A673 (cell line): ENCODE results near the gene AGMO. TPM values are rescaled to one million over a fixed set of nuclear protein-coding genes. Genes with fewer than 3 reads are reported as not detected.

Source experiments
- BruUV-seq: library from RNA; stranded (reverse); fragments of 400-500 nt; replicated peaks from 2 replicates; lab custom pipeline; 2021; lab: Mats Ljungman, UMichigan
- CTCF ChIA-PET: fragments of 300-600 bp; sonication (Branson Sonifier 250); formaldehyde crosslinking; loops from one replicate; lab custom pipeline; 2022; ENCODE audit warnings: antibody characterized with exemption; lab: Charles Lee
- POLR2A ChIA-PET: fragments of 300-600 bp; sonication (Branson Sonifier 250); formaldehyde crosslinking; loops from one replicate; lab custom pipeline; 2022; ENCODE audit warnings: antibody characterized with exemption; ENCODE audit not compliant: low non-redundant PET; lab: Charles Lee
- DNase-seq: peaks from one replicate; pipeline ENCODE4 v3.0.0-alpha.2; 2015; ENCODE audit warnings: low spot score
- H3K27ac ChIP-seq: fragments of 200-600 bp; sonication (generic); 2 replicates; pipeline ENCODE4 v1.5.1; 2016; ENCODE audit warnings: mixed run types, low read depth, mild to moderate bottlenecking, mixed read lengths, antibody characterized with exemption, low read length; ENCODE audit not compliant: poor library complexity, severe bottlenecking
- H3K27me3 ChIP-seq: fragments of 200-600 bp; sonication (generic); replicated peaks from 2 replicates; pipeline ENCODE4 v1.6.1; 2017; ENCODE audit warnings: mixed run types, low read depth, mild to moderate bottlenecking, mixed read lengths, antibody characterized with exemption, low read length; ENCODE audit not compliant: insufficient read depth, poor library complexity
- H3K36me3 ChIP-seq: fragments of 200-600 bp; sonication (generic); 2 replicates; pipeline ENCODE4 v1.6.1; 2016; ENCODE audit warnings: mixed run types, mild to moderate bottlenecking, mixed read lengths, antibody characterized with exemption, low read length; ENCODE audit not compliant: insufficient read depth, poor library complexity, severe bottlenecking
- H3K4me1 ChIP-seq: fragments of 200-600 bp; sonication (generic); 2 replicates; pipeline ENCODE4 v1.6.1; 2017; ENCODE audit warnings: mixed run types, mild to moderate bottlenecking, mixed read lengths, antibody characterized with exemption, low read length; ENCODE audit not compliant: insufficient read depth, poor library complexity, severe bottlenecking
- H3K4me3 ChIP-seq: fragments of 200-600 bp; sonication (generic); 2 replicates; pipeline ENCODE4 v1.5.1; 2016; ENCODE audit warnings: low read depth, mixed run types, mild to moderate bottlenecking, mixed read lengths, low read length; ENCODE audit not compliant: poor library complexity, severe bottlenecking
- H3K9me3 ChIP-seq: fragments of 200-600 bp; sonication (generic); 2 replicates; pipeline ENCODE4 v1.6.1; 2016; ENCODE audit warnings: mixed run types, low read depth, mild to moderate bottlenecking, mixed read lengths, antibody characterized with exemption, low read length; ENCODE audit not compliant: poor library complexity, severe bottlenecking
- CTCF ChIP-seq: fragments of 300-800, 200-600 bp; sonication (generic); conservative IDR thresholded peaks from 2 replicates; pipeline ENCODE4 v1.5.1; 2017; ENCODE audit warnings: low read depth, mild to moderate bottlenecking, antibody characterized with exemption, low read length, moderate library complexity, mixed read lengths
- EZH2 ChIP-seq: fragments of 200-600 bp; sonication (generic); IDR thresholded peaks from 2 replicates; pipeline ENCODE4 v1.6.1; 2017; ENCODE audit warnings: borderline replicate concordance, low read depth, mild to moderate bottlenecking, mixed read lengths, antibody characterized with exemption, low read length; ENCODE audit not compliant: poor library complexity, severe bottlenecking
- intact Hi-C: fragments of 100-400 bp; cut with micrococcal nuclease; formaldehyde crosslinking; loops from one replicate; pipeline ENCODE4 v1.10.0; 2022; ENCODE audit not compliant: unreplicated experiment
- total RNA-seq: library from RNA; stranded (reverse); gene quantifications from 2 replicates; pipeline ENCODE4 v1.2.3, GENCODE V29; 2021

The AGMO gene
- total RNA-seq, 1 experiment from 2014 or later, result not detected

GRCh38 chr7:15378494-15379145 is 183.2 kb downstream of the AGMO start:
- H3K4me1 ChIP-seq, result no peaks in the 10 kb centered on the region
- no TSS peak for BruUV-seq
- H3K27ac ChIP-seq, result no peak overlapping the region

GRCh38 chr7:15376600-15376999 is 185.2 kb downstream of the AGMO start:
- no peaks in the 10 kb centered on the region for H3K4me1 ChIP-seq
- ChIA-PET POLR2A (no interaction called here), CTCF (no interaction called here)
- no peak overlapping the region for H3K4me3 ChIP-seq
- no peak overlapping the region for H3K27ac ChIP-seq
- TF ChIP-seq EZH2 (no peak), CTCF (no peak)
- intact Hi-C loops, result no loop called here
- H3K27me3 ChIP-seq, result no peaks in the 10 kb centered on the region
- no peak for DNase-seq
- H3K36me3 ChIP-seq, result no peaks in the 10 kb centered on the region
- H3K9me3 ChIP-seq, result no peaks in the 10 kb centered on the region
- no TSS peak for BruUV-seq

More at GRCh38 chr7:15378494-15379145, 183.2 kb downstream of the AGMO start:
- no peaks in the 10 kb centered on the region for H3K9me3 ChIP-seq
- CTCF ChIA-PET, result no interaction called here
- H3K27me3 ChIP-seq, result no peaks in the 10 kb centered on the region
- no peaks in the 10 kb centered on the region for H3K36me3 ChIP-seq
- TF ChIP-seq CTCF (no peak), EZH2 (no peak)
- POLR2A ChIA-PET, result no interaction called here
- H3K4me3 ChIP-seq, result no peak overlapping the region
- intact Hi-C loops, result no loop called here
- no peak for DNase-seq

- H3K36me3 ChIP-seq, result no peaks in the 10 kb centered on the region
- no TSS peak for BruUV-seq
- no peaks in the 10 kb centered on the region for H3K27me3 ChIP-seq
- H3K9me3 ChIP-seq, result no peaks in the 10 kb centered on the region
- H3K27ac ChIP-seq, result no peak overlapping the region
- no peak overlapping the region for H3K4me3 ChIP-seq
- TF ChIP-seq CTCF (no peak), EZH2 (no peak)
- DNase-seq, result no peak
- CTCF ChIA-PET, result no interaction called here
- POLR2A ChIA-PET, result no interaction called here
- H3K4me1 ChIP-seq, result no peaks in the 10 kb centered on the region
- intact Hi-C loops, result no loop called here
Observed at GRCh38 chr7:15370441-15370840, 191.4 kb downstream of the AGMO start.
